Thoracic aorta (tissue), 2 donors: ENCODE measurements around the gene ZFYVE28. TPM values are rescaled to one million over a fixed set of nuclear protein-coding genes. Genes with fewer than 3 reads are reported as not detected.
A peak's percentile ranks its signal among the peaks of the same experiment; 100 is the strongest.

ENCODE experiments used
- ATAC-seq: fragments of 150-250 bp; one replicate; pipeline ENCODE4 v1.8.0; 2017; ENCODE audit warnings: low read depth; ENCODE audit not compliant: insufficient number of reproducible peaks, low FRiP score
- DNase-seq: peaks from one replicate; pipeline ENCODE4 v3.0.0-alpha.2; 2020; ENCODE audit warnings: low spot score
- H3K27ac ChIP-seq, 2 donors: fragments of 200-600 bp; sonication (generic); 1 replicate in 1 of 2; 2 replicates in 1 of 2; pipeline ENCODE4 v1.5.1; 2016; ENCODE audit warnings: mild to moderate bottlenecking in 2 of 2, moderate library complexity in 2 of 2
- H3K27me3 ChIP-seq: fragments of 200-600 bp; sonication (generic); replicated peaks from 2 replicates; pipeline ENCODE4 v1.6.0; 2016; ENCODE audit warnings: mild to moderate bottlenecking; ENCODE audit not compliant: insufficient read depth
- H3K36me3 ChIP-seq: fragments of 200-600 bp; sonication (generic); one replicate; pipeline ENCODE4 v1.5.1; 2016
- H3K4me1 ChIP-seq, 2 donors: fragments of 200-600 bp; sonication (generic); 1 replicate in 1 of 2; 2 replicates in 1 of 2; pipeline versions ENCODE4 v1.5.1 to v1.6.0; 2016; ENCODE audit warnings: low read depth in 2 of 2, mild to moderate bottlenecking in 1 of 2; ENCODE audit not compliant: control insufficient read depth in 1 of 2
- H3K4me3 ChIP-seq: fragments of 200-600 bp; sonication (generic); 2 replicates; pipeline ENCODE4 v1.5.1; 2016; ENCODE audit warnings: mild to moderate bottlenecking
- H3K9me3 ChIP-seq: fragments of 200-600 bp; sonication (generic); 2 replicates; pipeline ENCODE4 v1.5.1; 2016
- total RNA-seq, 2 donors: library from RNA; depleted of rRNA; stranded (reverse); fragments of >200 nt; gene quantifications; one replicate each; pipeline versions ENCODE4 v1.1.0 to v1.2.3, GENCODE V29; 2016
- TF ChIP-seq, protein P1 (sequence below): fragments of 200-600 bp; sonication (generic); IDR thresholded peaks from one replicate; pipeline ENCODE4 v1.5.1; 2019; ENCODE audit warnings: antibody characterized with exemption

Gene ZFYVE28
- total RNA-seq, 2 donors from 2014 or later: 11.5 to 20.2 TPM

DNA sequence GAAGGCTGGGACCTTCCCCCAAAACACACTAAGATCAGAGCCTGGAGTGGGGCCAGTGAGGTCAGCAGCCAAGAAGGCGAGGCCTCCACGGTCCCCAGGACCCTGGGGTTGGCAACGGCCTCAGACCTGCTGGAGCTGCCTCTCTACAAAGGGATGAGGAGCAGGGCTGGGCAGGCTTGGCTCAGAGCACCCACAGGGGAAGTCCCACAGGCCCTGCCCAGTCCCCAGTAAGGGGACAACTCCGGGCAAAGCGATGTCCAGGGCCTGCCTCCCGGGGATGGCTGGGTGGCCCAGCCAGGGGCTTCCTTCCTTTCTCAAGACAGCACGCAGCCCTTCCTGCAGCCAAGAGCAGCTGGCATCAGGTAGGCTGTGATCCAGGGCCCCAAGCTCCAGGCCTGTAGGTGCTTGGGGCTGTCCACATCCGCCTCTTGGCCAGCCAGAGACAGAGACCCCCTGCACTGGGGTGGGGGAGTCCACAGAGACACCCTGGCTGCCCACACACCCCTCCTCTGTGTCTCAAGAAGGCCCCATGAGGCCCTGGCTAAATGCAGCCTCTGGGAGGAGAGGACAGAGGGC, 162.2 kb downstream of the ZFYVE28 start:
- TF ChIP-seq, protein P1, sequence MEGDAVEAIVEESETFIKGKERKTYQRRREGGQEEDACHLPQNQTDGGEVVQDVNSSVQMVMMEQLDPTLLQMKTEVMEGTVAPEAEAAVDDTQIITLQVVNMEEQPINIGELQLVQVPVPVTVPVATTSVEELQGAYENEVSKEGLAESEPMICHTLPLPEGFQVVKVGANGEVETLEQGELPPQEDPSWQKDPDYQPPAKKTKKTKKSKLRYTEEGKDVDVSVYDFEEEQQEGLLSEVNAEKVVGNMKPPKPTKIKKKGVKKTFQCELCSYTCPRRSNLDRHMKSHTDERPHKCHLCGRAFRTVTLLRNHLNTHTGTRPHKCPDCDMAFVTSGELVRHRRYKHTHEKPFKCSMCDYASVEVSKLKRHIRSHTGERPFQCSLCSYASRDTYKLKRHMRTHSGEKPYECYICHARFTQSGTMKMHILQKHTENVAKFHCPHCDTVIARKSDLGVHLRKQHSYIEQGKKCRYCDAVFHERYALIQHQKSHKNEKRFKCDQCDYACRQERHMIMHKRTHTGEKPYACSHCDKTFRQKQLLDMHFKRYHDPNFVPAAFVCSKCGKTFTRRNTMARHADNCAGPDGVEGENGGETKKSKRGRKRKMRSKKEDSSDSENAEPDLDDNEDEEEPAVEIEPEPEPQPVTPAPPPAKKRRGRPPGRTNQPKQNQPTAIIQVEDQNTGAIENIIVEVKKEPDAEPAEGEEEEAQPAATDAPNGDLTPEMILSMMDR: no peak
- Histone ChIP-seq H3K27me3 (no peaks in the 10 kb centered on the region), H3K27ac (peak overlapping the region; percentile 91 to 93), H3K9me3 (no peaks in the 10 kb centered on the region), H3K4me1 (peaks cover 43 to 77% of the 10 kb centered on the region in 2 donors), H3K4me3 (peak overlapping the region; percentile 56), H3K36me3 (peaks cover 25% of the 10 kb centered on the region)
- ATAC-seq (no peak), DNase-seq (peak; percentile 22)

DNA sequence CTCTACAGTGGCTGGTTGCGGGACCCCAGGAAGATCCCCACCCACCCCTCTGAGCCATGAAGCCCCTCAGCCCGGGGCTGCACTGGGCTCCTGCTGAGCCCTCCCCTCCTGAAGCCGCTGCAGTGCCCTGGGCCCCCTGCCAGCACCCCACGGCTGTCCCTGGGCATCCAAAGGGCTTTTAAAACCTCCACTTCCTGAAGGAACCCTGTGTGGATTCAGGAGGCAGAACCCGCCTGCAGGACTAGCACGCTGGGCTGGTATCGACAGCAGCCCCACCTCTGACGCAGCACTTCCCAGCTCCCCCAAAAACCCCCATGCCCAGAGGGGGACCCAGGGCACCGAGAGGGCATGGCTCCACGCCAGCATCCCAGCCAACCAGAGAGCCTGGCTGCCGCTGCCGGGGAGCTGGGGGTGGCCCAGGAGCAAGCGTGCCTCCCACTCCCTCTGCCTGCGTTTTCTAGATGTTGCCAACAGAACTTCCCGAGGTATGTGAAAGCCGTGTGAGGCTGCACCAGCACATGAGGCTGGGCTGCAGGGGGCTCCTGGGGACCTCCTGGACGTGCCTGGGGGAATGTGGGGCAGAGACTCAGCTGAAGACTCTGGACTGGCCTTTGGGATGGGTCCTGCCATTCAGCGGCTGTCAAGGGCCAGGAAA, 162.8 kb downstream of the ZFYVE28 start:
- ATAC-seq (no peak), DNase-seq (peak; percentile 11)
- peak overlapping the region; percentile 91 to 93 for H3K27ac ChIP-seq
- no peaks in the 10 kb centered on the region for H3K9me3 ChIP-seq
- no peaks in the 10 kb centered on the region for H3K27me3 ChIP-seq
- peaks cover 31% of the 10 kb centered on the region for H3K36me3 ChIP-seq
- TF ChIP-seq, protein P1: no peak
- peaks cover 43 to 73% of the 10 kb centered on the region in 2 donors for H3K4me1 ChIP-seq
- H3K4me3 ChIP-seq: peak overlapping the region; percentile 56

DNA sequence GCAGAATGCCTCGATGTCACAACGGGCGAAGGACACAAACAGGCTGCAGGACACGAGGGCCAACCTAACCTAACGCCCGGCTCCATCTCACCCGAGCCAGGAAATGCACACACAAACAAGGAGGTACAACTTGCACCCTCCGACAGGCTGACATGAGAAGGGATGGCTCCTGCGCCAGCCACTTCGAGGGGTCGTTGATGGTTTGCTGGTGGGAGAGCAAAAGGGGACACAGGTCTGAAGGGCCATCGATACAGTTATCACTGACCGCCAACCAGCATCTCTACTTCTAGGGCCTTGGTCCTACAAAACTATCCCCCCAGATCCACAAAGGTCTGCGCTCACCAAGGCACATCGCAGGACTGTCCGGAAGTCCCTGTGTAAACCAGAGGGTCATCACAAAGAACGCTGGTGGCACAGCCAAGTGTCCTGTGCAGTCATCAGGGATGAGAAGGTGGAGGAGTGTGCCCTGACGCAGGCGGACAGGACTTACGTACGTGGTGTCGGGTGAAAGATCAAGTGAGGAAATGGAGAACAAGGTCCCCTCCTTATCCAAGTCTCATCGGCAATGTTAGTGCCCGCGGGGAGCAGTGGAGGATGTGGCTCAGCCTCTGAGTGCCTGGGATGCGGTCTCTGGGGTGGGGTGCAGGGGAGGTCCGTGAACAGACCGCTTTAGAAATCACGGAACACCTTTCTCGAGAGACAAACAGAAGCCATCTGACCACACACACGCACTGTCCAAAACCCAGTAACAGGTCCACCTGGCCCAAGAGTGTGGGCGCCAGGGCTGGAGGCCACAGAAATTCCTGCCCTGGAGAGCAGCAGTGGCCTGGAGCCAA, 163.6 kb downstream of the ZFYVE28 start:
- peaks cover 37 to 66% of the 10 kb centered on the region in 2 donors for H3K4me1 ChIP-seq
- peak; percentile 1 for DNase-seq
- peak overlapping the region; percentile 56 for H3K4me3 ChIP-seq
- peaks cover 39% of the 10 kb centered on the region for H3K36me3 ChIP-seq
- ATAC-seq: no peak
- TF ChIP-seq, protein P1: no peak
- H3K27ac ChIP-seq: peak overlapping the region; percentile 91 to 93
- no peaks in the 10 kb centered on the region for H3K9me3 ChIP-seq
- H3K27me3 ChIP-seq: no peaks in the 10 kb centered on the region

- no peak overlapping the region for H3K4me3 ChIP-seq
- no peaks in the 10 kb centered on the region for H3K9me3 ChIP-seq
- peaks cover 52% of the 10 kb centered on the region for H3K36me3 ChIP-seq
- DNase-seq (peak; percentile 1), ATAC-seq (no peak)
- H3K27me3 ChIP-seq: no peaks in the 10 kb centered on the region
- H3K27ac ChIP-seq: no peak overlapping the region
- TF ChIP-seq, protein P1: no peak
- H3K4me1 ChIP-seq: peaks cover 24 to 51% of the 10 kb centered on the region in 2 donors
These were observed 165.0 kb downstream of the ZFYVE28 start for GRCh38 chr4:2253160-2254084.
